GM19438 (cell line): ENCODE results near the gene CDK11A.

Experiments used
- ATAC-seq: cut with Tn5 transposase; IDR thresholded peaks from one replicate; pipeline ENCODE4 v1.9.1; 2021; ENCODE audit warnings: low read depth; ENCODE audit not compliant: unreplicated experiment

CDK11A gene

GRCh38 chr1:1724035-1724864 lies at the start of gene CDK11A:
Gene CDK11A, minus strand, starts transcription at chr1:1724357. Its CDS starts 1,539 bp downstream, at chr1:1722818.
- peak; percentile 95 for ATAC-seq

GRCh38 chr1:1773874-1774273 lies 49.7 kb upstream of the CDK11A start:
- no peak for ATAC-seq

GRCh38 chr1:1771096-1771495 lies 46.9 kb upstream of the CDK11A start:
- ATAC-seq, result no peak

- no peak for ATAC-seq
Measured at GRCh38 chr1:1770102-1770501, 45.9 kb upstream of the CDK11A start.

GRCh38 chr1:1768249-1768992 lies 44.3 kb upstream of the CDK11A start:
- no peak for ATAC-seq

- ATAC-seq, result no peak
Measured at GRCh38 chr1:1764876-1765470, 40.8 kb upstream of the CDK11A start.

GRCh38 chr1:1763657-1764621 lies 39.8 kb upstream of the CDK11A start:
- no peak for ATAC-seq

GRCh38 chr1:1761504-1762376 lies 37.6 kb upstream of the CDK11A start:
- ATAC-seq, result no peak

GRCh38 chr1:1760715-1761114 lies 36.6 kb upstream of the CDK11A start:
- no peak for ATAC-seq

GRCh38 chr1:1760345-1760650 lies 36.1 kb upstream of the CDK11A start:
- no peak for ATAC-seq

- no peak for ATAC-seq
Measured at GRCh38 chr1:1759456-1760344, 35.5 kb upstream of the CDK11A start.

GRCh38 chr1:1758692-1759455 lies 34.7 kb upstream of the CDK11A start:
- no peak for ATAC-seq

GRCh38 chr1:1758059-1758621 lies 34.0 kb upstream of the CDK11A start:
- no peak for ATAC-seq

GRCh38 chr1:1757422-1758058 lies 33.4 kb upstream of the CDK11A start:
- ATAC-seq, result no peak

- ATAC-seq, result no peak
Measured at GRCh38 chr1:1756661-1757421, 32.7 kb upstream of the CDK11A start.

- no peak for ATAC-seq
Measured at GRCh38 chr1:1755852-1756251, 31.7 kb upstream of the CDK11A start.
